NCI-H2196 treated with DMSO at 0.1 percent for 48 hours (cell line): ENCODE data around the gene KIAA1328.

ENCODE experiments used
- DNase-seq: peaks from one replicate; lab custom pipeline; 2025; ENCODE audit not compliant: unreplicated experiment; lab: John Stamatoyannopoulos, UW

Gene KIAA1328

GRCh38 chr18:37199741-37200140, 370.8 kb downstream of the KIAA1328 start:
- DNase-seq = no peak

GRCh38 chr18:37207343-37207742, 378.4 kb downstream of the KIAA1328 start:
- DNase-seq = no peak

- no peak for DNase-seq
Measured at GRCh38 chr18:37210781-37211180, 381.9 kb downstream of the KIAA1328 start.

- no peak for DNase-seq
Measured at GRCh38 chr18:37218022-37218590, 389.2 kb downstream of the KIAA1328 start.

GRCh38 chr18:37219257-37219656, 390.3 kb downstream of the KIAA1328 start:
- DNase-seq = no peak

- DNase-seq = no peak
Measured at GRCh38 chr18:37222354-37222998, 393.5 kb downstream of the KIAA1328 start.

GRCh38 chr18:37222999-37223378, 394.1 kb downstream of the KIAA1328 start:
- no peak for DNase-seq

- DNase-seq = no peak
Measured at GRCh38 chr18:37225279-37225678, 396.4 kb downstream of the KIAA1328 start.

- DNase-seq = no peak
Measured at GRCh38 chr18:37230768-37231167, 401.8 kb downstream of the KIAA1328 start.

- DNase-seq = no peak
Measured at GRCh38 chr18:37231251-37231650, 402.3 kb downstream of the KIAA1328 start.

GRCh38 chr18:37235583-37235982, 406.7 kb downstream of the KIAA1328 start:
- no peak for DNase-seq

GRCh38 chr18:37238282-37239108, 409.6 kb downstream of the KIAA1328 start:
- DNase-seq = no peak

GRCh38 chr18:37242091-37242490, 413.2 kb downstream of the KIAA1328 start:
- no peak for DNase-seq

- DNase-seq = no peak
Measured at GRCh38 chr18:37242826-37243560, 414.1 kb downstream of the KIAA1328 start.

- DNase-seq = no peak
Measured at GRCh38 chr18:37243741-37244140, 414.8 kb downstream of the KIAA1328 start.

GRCh38 chr18:37244618-37245017, 415.7 kb downstream of the KIAA1328 start:
- DNase-seq = no peak

- no peak for DNase-seq
Measured at GRCh38 chr18:37246779-37247340, 417.9 kb downstream of the KIAA1328 start.

GRCh38 chr18:37247497-37248161, 418.7 kb downstream of the KIAA1328 start:
- no peak for DNase-seq

- DNase-seq = no peak
Measured at GRCh38 chr18:37248281-37248680, 419.4 kb downstream of the KIAA1328 start.

- DNase-seq = no peak
Measured at GRCh38 chr18:37249171-37249886, 420.4 kb downstream of the KIAA1328 start.
